A673 (cell line): ENCODE data around the gene MYO7B.

Source experiments
- EZH2 ChIP-seq: fragments of 200-600 bp; sonication (generic); IDR thresholded peaks from 2 replicates; pipeline ENCODE4 v1.6.1; 2017; ENCODE audit warnings: borderline replicate concordance, low read depth, mild to moderate bottlenecking, mixed read lengths, antibody characterized with exemption, low read length; ENCODE audit not compliant: poor library complexity, severe bottlenecking
- TF ChIP-seq, protein P1 (sequence below): fragments of 300-800, 200-600 bp; sonication (generic); conservative IDR thresholded peaks from 2 replicates; pipeline ENCODE4 v1.5.1; 2017; ENCODE audit warnings: low read depth, mild to moderate bottlenecking, antibody characterized with exemption, low read length, moderate library complexity, mixed read lengths

DNA sequence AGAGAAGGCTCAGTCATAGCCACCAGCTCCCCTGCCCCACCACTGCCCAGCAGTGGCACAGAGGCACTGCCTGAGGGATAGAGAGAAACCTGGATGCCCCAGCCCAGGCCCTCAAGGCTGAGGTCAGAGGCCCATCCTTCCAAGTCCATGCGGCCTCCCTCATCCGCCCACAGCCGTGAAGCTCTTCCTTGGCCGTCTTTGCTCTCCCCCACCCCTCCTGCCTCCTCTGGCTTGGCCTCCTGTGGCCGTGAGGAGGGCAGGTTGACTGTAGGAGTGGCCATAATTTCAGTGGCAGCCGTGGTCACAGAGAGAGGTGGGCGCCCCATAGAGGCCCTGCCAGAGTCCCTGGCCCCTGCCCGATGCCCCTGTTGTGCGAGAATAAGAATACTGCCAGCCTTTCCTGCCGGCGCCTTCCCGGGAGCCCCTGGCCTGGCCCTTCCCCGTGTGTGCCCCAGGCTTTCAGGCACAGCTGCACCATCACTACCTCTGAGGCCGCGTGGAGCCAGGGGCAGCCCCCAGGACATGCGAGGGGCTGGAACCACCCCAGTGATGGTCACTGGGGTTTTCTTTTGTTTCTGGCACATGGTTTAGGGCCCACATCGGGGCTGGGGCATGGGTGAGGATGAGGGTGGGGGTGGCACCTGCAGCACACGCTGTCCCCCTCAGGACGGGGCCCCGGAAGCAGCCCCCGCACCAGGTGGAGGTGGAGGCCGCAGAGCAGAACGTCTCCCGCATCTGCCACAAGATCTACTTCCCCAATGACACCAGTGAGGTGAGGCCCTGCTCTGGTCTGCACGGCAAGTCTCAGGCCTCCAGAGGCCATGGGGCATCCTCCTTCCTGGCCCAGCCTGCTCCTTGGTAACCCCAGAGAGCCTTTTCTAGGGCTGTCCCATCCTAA lies 97.4 kb downstream of the MYO7B start:
- TF ChIP-seq, protein P1, sequence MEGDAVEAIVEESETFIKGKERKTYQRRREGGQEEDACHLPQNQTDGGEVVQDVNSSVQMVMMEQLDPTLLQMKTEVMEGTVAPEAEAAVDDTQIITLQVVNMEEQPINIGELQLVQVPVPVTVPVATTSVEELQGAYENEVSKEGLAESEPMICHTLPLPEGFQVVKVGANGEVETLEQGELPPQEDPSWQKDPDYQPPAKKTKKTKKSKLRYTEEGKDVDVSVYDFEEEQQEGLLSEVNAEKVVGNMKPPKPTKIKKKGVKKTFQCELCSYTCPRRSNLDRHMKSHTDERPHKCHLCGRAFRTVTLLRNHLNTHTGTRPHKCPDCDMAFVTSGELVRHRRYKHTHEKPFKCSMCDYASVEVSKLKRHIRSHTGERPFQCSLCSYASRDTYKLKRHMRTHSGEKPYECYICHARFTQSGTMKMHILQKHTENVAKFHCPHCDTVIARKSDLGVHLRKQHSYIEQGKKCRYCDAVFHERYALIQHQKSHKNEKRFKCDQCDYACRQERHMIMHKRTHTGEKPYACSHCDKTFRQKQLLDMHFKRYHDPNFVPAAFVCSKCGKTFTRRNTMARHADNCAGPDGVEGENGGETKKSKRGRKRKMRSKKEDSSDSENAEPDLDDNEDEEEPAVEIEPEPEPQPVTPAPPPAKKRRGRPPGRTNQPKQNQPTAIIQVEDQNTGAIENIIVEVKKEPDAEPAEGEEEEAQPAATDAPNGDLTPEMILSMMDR = no peak
- no peak for TF ChIP-seq EZH2
